Stimulated activated CD8-positive, alpha-beta memory T cell treated with anti-CD3 and anti-CD28 coated beads, Interleukin-7, amount 100 ng/mL, for 24 hours (primary cell): ENCODE data around the gene ATP5MG.
"Not testable (repeated sequence)": the region's sequence is repeated elsewhere in the genome, so short reads cannot be mapped to it uniquely, and the experiment has no call there.

ENCODE experiments used
- DNase-seq: peaks from one replicate; pipeline ENCODE4 v3.0.0-alpha.2; 2020; ENCODE audit warnings: low read depth

ATP5MG gene

GRCh38 chr11:118401151-118401879 lies at the start of gene ATP5MG:
ATP5MG (plus strand) TSS chr11:118401606; CDS start chr11:118401666, 60 bp downstream.
- DNase-seq, result peak; percentile 79

GRCh38 chr11:118353084-118353710 lies 48.2 kb upstream of the ATP5MG start:
- DNase-seq, result no peak

GRCh38 chr11:118358071-118358470 lies 43.3 kb upstream of the ATP5MG start:
- no peak for DNase-seq

GRCh38 chr11:118359295-118359958 lies 42.0 kb upstream of the ATP5MG start, which contains the start of gene UBE4A:
UBE4A (plus strand) TSS chr11:118359600; CDS start chr11:118365081, 5,481 bp downstream.
- peak; percentile 98 for DNase-seq

GRCh38 chr11:118364956-118365615 lies 36.3 kb upstream of the ATP5MG start:
- DNase-seq, result no peak

DNA sequence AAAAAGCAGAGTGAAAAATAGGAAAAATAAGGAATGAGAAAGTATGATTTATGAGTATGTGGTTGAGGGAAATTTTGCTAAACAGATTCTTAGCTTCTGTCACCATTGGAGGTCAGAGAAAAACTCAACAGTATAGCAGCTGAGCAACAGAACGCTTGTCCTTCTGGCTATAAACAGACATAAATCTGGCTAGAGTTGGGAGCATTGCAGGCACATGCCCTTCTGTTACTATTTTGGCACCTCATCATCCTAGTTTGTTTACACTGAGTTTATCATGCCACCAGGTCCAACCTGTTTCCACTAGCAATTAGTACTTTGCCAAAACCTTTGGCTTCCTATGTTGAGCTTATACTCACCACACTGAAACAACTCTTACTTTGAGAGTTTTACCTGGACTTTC lies 35.1 kb upstream of the ATP5MG start:
- DNase-seq, result no peak

DNA sequence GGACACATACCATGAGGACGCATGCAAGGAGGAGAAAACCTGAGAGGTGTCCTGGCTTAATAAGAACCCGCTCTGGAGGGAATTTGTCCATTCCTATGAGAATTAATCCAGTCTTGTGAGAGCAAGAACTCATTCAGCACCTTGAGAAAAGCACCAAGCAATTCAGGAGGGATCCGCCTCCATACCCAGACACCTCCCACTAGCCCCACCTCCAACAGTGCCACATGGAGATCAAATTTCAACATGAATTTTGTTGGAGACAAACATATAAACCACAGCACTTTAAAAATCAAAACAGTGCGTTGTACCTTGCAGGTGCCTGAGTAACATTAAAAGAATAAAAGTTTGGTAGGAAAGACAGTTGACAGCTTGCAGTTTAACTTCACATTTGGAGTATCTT lies 30.6 kb upstream of the ATP5MG start:
- no peak for DNase-seq

DNA sequence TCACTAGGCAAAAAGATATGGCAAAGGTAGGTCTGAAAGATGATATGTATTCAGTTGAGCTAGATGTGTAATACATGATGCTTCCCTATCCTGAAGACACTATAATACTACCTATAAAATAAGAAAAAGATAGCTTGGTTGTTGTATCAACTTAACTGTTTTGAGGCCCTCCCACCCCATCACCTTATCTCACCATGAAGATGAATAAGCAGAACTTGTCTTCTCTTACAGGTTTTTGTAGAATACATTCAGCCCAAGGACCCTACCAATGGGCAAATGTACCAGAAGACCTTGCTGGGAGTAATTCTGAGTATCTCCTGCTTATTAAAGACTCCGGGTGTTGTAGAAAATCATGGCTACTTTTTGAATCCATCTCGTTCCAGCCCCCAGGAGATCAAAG lies 28.1 kb upstream of the ATP5MG start:
- no peak for DNase-seq

DNA sequence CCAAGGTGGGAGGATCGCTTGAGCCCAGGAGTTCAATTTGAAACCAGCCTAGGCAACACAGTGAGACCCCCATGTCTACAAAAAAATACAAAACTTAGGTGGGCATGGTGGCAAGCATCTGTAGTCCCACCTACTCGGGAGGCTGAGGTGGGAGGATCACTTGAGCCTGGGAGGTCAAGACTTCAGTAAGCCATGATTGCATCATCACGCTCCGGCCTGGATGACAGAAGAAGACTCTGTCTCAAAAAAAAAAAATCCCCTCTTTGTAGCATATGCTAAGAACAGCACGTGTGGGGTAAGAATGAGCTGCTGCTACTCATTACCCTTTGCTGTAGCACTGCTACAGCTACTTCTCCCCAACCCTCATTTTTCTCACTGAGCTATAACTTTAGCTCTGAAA lies 27.5 kb upstream of the ATP5MG start:
- DNase-seq, result no peak

DNA sequence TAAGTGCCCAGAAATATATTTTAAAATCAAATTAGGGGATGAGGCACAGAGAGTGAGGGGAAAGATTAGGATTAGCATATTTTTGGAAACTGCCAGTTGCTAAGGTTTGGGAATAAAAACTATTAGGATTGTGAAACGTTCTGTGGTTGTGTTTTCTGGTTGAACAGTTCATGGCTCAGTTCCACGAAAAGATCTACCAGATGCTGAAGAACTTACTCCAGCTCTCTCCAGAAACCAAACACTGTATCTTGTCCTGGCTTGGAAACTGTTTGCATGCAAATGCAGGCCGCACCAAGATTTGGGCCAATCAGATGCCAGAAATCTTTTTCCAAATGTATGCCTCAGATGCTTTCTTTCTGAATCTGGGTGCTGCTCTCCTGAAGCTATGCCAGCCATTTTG lies 26.7 kb upstream of the ATP5MG start:
- DNase-seq, result no peak

- no peak for DNase-seq
Measured at GRCh38 chr11:118375978-118376377, 25.4 kb upstream of the ATP5MG start.

- no peak for DNase-seq
Measured at GRCh38 chr11:118379497-118379896, 21.9 kb upstream of the ATP5MG start.

DNA sequence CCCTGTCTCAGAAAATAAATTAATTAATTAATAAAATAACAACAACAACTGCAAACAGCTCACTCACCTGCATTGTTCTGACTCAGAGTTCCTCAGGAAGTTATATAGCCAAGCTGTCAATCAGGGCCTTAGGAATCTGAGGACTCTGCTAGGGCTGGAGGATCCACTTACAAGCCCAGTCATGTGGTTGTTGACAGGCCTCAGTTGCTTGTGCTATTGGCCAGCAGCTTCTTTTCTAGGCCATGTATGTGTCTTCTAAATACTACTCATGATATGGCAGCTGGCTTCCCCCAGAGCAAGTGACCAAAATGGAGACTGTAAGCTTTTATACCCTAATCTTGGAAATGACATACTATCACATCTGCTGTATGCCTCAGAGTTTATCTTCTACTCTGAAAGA lies 20.8 kb upstream of the ATP5MG start:
- no peak for DNase-seq

DNA sequence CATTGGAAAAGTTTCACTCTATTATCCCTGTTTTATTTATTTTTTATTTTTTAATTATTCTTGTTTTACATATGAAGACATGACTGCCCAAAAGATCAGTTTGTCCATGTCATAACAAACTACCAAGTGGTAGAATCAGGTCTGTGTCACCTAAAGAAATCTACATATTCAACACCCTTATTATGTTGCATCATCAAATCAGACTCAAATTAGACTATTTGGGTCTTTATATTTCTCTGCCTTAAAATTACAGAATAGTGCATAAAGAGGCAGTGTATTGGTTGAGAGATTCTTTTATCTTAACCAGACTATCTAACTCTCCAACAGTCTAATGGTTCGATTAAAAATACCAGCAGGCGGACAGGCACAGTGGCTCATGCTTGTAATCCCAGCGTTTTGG lies 18.5 kb upstream of the ATP5MG start:
- no peak for DNase-seq

- no peak for DNase-seq
Measured at GRCh38 chr11:118383657-118384056, 17.7 kb upstream of the ATP5MG start.

- no peak for DNase-seq
Measured at GRCh38 chr11:118396097-118396501, 5.3 kb upstream of the ATP5MG start.

DNA sequence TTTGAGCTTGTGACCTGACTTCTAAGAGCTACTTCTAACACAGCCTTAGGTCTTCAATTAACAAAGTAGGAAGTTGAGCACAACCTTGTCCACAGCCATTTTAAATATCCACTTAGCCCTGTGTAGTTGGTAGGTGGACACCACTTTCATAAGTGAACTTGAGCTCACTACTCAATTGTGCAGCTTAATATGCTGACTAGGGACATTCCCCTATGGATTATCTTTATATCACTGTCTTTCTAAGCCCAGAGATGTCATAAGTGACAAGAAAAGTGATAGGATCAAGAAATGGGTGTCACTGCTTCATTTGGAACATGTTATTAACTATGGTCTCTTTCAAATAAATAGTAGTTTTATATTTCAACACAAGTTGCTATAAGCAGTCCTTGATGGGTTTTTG lies 4.0 kb upstream of the ATP5MG start:
- no peak for DNase-seq

DNA sequence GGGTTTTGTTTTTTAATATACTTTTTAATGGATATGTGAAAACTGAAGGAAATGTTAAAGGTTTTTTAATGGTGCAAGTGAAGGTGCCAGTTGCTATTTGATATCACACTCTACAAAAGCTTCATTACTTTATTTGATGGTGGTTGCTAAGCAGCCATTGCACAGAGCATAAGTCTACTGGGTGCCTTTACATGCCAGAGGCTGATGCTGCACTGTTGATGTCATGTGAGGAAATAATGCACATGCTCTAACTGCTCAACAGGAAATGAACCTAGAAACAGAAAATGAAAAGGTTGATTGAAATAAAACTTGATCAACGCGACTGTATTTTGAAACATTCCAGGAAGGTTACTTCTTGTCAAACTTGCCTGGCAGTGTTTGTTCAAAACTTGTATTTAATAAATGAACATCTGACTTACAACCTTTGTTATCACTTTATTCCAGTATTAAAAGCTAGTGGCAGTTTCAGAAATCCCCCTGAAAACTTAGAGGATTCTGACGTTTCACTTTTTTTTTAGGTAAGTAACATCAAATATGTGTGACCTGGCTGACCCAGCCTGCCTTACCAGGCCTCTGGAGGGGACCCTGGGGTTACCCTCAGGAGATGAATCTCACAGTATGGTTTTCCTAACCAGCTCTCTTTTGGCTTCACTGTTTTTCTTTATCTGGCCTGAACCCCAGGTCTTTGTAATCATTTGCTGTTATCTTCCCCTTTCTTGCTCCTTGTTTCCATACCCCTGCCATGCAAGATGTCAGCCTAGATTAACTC lies 2.4 kb upstream of the ATP5MG start:
- no peak for DNase-seq

DNA sequence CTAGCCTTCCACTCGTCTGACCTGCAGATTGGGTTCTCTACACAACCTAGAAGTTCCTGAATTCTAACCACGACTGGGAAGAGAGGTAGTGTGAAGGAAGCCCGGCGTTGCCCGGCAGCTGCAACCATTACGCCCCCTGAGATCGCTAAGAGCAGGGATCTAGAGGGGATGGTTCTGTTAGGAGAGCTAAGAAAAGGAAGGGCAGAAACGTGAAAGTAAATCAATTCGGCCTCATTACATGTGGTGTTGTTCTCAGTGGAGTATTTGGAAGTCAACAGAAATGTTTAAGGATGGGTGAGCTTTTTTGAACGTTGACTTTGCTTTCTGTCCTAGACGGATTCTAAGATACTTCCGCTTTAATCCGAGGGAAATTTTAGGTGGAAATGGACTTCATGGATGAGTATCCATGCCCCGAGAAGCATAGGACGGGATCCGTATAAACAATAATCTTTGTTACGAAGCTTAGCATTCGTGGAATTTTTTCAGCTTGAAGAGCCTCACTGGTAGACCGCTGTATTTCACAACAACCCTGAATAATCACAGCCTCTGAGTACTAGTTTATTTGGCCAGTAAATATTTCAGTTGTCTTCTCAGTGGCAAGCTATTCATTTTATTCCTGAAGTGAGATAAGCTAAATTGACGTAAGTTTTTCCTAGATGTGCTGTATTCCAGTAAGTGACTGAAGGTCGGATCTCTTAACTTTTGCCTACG lies 629 bp downstream of the ATP5MG start:
- no peak for DNase-seq

- not testable (repeated sequence) for DNase-seq
Measured at GRCh38 chr11:118402594-118402993, 1.2 kb downstream of the ATP5MG start.

GRCh38 chr11:118406599-118407166 lies 5.3 kb downstream of the ATP5MG start:
- no peak for DNase-seq
